GM18867 (cell line): ENCODE data around the gene YPEL2.
"Not testable (repeated sequence)": the region's sequence is repeated elsewhere in the genome, so short reads cannot be mapped to it uniquely, and the experiment has no call there.

Source experiments
- ATAC-seq: cut with Tn5 transposase; IDR thresholded peaks from one replicate; pipeline ENCODE4 v1.9.1; 2021; ENCODE audit warnings: mild to moderate bottlenecking, moderate library complexity; ENCODE audit not compliant: unreplicated experiment

The YPEL2 gene

DNA sequence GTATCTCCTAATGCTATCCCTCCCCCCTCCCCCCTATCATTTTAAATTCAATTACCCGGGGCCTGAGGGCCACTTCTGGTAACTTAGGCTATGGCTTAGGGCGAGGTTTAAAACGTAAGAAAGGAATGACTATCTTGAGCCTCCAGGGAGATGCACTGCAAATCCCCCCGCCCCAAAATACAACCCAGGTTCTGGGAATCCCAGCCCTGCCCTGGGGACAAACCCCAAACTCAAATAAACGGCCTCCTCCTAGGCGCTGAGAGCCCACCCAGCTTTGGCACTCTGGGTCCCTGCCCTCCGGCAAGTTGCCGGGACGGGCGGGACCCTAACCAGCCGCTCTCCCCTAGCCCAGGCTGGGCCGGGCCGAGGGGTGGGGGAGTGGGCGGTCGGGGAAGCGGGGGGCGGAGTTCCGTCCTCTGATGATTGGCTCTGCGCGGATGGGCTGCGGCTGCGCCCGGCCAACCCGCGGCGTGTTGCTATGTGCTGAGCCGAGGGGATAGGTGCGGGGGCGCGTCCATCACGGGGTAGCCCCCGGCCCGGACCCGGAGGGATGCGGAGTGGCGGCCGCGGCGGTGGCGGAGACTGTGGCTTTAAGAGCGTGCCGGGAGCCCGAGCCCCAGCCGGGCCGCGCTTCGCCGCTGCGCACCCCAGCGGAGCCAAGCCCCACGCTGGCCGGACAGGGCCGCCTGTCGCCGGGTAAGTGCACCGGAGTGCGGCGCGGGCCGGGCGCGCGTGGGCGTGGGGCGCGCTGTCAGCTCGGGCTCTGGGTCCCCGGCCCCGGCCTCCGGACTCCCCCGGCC is at the start of gene YPEL2:
Gene YPEL2 (plus strand): TSS at position 527 of the 800 bp plus-strand sequence. CDS start 21,755 bp downstream, outside the sequence.
- ATAC-seq, result peak; percentile 92

DNA sequence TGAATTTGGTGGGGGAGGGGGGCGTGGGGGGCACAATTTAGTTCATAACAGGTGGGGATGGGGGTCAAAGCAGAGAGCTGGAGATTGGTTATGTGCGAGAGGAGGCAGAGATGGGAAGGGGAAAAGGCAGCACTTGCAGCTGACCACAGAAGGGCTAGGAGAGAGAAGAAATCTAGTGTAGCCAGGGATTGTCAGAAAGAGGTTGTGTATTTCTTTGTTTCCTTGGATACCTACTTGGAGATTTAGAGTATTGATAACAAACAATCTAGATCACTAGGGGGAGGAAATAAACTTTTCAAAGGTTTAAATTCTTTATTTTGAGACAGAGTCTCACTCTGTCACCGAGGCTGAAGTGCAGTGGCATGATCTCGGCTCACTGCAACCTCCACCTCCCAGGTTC is 47.1 kb upstream of the YPEL2 start:
- ATAC-seq, result no peak

- no peak for ATAC-seq
These were observed 44.0 kb upstream of the YPEL2 start for GRCh38 chr17:59287452-59287851.

- no peak for ATAC-seq
These were observed 43.6 kb upstream of the YPEL2 start for GRCh38 chr17:59287891-59288290.

- no peak for ATAC-seq
These were observed 41.5 kb upstream of the YPEL2 start for GRCh38 chr17:59289981-59290301.

DNA sequence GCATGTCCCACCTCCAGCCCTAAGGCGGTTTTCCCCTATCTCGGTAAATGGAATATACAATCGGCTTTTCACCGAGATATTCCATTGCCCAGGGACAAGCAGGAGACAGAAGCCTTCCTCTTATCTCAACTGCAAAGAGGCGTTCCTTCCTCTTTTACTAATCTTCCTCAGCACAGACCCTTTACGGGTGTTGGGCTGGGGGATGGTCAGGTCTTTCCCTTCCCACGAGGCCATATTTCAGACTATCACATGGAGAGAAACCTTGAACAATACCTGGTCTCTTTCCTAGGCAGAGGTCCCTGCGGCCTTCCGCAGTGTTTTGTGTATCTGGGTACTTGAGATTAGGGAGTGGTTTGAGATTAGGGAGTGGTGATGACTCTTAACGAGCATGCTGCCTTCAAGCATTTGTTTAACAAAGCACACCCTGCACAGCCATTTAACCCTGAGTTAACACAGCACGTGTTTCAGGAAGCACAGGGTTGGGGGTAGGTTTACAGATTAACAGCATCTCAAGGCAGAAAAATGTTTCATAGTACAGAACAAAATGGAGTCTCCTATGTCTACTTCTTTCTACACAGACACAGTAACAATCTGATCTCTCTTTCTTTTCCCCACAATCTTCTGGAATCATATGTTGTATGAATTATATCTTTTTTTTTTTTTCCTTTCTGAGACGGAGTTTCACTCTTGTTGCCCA is 41.0 kb upstream of the YPEL2 start:
- not testable (repeated sequence) for ATAC-seq

DNA sequence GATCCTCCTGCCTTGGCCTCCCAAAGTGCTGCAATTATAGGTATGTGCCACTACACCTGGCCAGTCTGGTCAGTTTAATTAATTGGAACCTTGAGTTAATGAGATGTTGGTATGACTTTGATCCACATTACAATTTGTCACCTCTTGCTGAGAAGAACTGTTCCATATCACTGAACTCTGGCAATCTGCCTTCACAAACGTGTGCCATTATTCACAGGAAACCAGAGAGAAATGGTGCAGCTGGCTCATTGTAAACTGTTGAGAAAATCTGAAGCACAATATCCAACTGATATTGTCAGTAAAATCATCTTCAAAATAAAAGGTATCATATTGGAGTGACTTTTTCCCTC is 39.3 kb upstream of the YPEL2 start:
- no peak for ATAC-seq

GRCh38 chr17:59296190-59296589 is 35.3 kb upstream of the YPEL2 start:
- ATAC-seq, result no peak

DNA sequence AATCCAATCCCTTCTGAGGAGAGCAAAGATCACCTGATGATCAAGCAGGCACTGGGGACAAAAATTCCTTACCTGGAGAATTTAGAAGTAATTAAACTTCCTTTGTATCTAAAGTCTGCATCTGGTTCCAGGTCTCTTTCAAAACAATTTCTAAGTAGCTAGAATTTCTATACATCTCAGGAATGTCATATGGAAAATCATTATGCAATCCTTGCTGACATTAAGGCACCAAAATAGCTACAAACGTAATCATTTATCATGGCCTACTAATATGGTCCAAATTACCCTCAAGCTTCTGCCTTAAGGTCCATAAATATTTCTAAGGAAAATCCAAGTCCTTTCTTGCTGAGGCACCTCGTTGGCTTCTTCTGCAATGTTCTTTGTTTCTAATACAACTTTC is 32.9 kb upstream of the YPEL2 start:
- no peak for ATAC-seq

GRCh38 chr17:59299400-59300092 is 31.9 kb upstream of the YPEL2 start:
- no peak for ATAC-seq

DNA sequence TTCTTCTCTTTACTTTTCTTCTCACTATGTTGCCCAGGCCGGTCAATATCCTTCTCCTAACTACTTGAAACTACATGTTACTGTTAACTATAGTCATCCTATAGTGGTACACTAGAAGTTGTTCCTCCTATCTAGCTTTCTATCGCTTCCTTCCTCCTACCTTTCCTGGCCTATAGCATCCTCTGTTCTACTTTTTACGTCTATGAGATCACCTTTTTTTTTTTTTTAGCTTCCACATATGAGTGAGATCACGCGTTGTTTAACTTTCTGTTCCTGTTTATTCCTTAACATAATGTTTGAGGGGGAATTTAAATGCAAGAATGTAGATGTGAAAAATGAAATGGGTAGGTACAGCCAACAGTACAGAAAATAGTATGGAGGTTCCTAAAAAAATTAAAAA is 30.5 kb upstream of the YPEL2 start:
- ATAC-seq, result no peak

DNA sequence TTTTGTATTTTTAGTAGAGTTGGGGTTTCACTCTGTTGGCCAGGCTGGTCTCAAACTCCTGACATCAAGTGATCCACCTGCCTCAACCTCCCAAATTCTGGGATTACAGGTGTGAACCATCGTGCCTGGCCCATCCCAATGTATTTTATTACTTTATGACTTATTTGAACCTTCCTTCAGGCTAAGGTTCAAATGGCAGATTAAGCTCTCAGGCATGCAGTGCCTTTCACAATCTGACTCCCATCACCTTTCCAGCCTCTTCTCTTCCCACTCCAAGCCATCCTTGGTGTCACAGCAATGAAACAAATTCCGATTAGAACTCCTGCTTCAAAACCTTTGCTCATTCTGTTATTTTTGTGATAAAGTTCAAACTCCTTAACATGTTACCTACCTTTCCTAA is 26.6 kb upstream of the YPEL2 start:
- no peak for ATAC-seq

DNA sequence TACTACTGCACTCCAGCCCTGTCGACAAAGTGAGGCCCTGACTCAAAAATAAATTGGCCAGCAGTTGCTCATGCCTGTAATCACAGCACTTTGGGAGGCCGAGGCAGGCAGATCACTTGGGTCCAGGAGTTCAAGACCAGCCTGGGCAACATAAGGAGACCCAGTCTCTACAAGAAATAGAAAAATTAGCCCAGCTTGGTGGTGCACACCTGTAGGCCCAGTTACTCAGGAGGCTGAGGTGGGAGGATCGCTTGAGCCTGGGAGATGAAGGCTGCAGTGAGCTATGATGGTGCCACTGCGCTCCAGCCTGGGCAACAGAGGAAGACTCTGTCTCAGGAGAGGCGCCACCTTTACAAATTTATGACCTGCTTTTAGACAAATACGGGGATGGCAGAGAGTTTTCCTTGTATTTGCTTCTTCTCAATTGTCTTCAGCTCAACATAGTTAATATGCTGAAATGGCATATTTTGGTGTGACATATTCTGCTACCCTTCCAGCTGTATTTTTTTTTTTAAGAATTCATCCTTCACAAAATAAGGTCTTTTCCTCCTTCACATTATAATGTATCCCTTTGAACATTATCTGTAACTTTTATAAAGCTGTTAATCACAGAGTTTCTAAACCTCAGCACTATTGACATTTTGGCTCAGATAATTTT is 21.1 kb upstream of the YPEL2 start:
- ATAC-seq, result no peak

DNA sequence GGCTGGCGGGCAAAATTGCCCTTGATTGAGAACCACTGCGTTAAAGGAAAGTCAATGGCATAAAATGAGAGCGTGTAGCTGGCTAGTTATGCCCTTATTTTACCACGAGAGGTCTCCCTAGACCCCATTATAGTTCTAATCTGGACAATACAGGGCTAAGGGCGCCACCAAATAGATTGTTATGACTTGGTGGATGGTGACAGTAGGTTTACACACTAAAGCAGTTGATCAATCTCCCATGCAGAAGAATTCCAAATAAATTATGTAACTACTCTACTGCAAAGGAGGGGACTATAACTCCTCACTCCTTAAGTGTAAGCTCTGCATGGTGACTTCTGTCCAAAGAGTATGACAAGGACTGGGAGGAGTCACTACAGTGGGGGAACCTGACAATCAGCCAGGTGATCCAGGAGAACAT is 20.4 kb upstream of the YPEL2 start:
- peak; percentile 58 for ATAC-seq

GRCh38 chr17:59311521-59311920 is 19.9 kb upstream of the YPEL2 start:
- ATAC-seq, result not testable (repeated sequence)

DNA sequence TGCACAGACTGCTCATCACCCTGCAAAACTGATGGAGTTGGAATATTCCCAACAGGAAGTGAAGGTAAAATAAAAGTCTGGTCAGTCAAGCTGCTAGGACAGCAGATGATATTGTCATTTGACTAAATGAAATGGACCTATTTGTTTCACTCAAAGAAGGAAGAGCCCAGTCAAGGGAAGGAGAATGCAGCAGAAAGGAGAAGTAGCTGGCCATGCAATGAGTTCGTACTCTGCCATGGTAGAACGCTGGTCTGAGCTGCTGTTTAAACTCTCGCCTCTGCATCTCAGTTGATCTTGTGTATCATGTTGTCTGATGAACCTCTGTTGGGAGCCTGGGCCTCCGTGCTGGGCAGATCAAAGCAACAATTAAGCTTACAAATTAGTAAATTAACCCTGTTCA is 15.6 kb upstream of the YPEL2 start:
- no peak for ATAC-seq

DNA sequence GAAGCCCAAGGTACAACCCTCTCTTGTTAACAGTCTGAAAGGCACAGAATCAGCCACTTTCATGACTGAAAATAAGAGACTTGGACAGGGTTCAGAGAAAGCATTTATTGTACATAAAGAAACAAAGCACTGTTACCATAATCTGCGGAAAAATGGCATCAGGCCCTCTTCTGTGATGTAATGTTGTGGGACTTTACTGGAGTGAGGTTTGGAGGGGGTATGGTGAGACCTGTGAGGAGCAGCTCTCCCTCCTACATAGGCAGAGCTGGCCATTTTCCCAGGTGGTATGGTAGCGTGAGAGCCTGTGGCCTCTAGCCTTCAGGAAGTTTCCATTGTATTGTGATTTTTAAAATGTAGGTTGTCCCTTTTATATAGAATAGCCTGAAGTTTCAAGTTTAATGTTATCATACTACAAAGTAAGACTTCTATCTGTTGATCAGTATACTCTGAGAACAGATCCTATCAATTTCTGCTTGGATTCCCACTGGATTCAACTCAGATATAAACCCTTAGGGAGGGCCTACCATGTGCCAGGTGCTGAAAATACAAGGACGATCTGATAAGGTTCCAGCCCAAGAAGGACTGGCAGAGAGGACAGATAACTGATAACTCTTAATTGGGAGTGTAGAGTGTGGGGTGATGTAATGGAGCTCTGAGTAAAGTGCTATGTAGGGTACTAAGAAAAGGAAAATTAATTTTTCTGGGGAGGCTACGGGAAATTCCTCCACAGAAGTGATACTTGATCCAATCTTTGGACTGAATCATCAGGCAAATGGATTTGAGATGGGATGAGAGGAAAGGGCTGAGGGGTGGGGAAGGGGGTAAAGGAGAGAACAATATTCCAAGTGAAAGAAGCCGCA is 4.1 kb upstream of the YPEL2 start:
- ATAC-seq, result no peak

GRCh38 chr17:59327981-59328290 is 3.5 kb upstream of the YPEL2 start:
- ATAC-seq, result no peak

DNA sequence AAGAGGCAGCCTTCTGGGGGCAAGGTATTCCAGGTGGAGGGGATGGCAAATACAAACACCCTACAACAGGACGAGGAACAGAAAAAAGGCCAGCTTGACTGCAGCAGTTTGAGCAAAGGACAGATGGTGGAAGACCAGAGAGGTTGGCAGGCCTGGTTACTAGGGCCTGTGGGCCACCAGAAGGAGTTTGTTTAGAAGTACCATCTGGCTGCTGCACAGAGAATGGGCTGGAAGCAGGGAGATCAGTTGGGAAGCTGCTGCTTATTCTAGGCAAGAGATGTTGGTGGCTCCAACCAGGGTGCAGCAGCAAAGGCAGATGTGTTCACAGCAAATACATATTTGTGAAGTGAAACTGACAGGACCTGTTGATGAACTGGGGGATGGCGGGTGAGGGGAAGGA is 2.9 kb upstream of the YPEL2 start:
- no peak for ATAC-seq

GRCh38 chr17:59329176-59330052 is 2.0 kb upstream of the YPEL2 start:
- ATAC-seq, result peak; percentile 42
